Right atrium auricular region (tissue), 2 donors: ENCODE results near the gene FOXC2. TPM values are rescaled to one million over a fixed set of nuclear protein-coding genes. Genes with fewer than 3 reads are reported as not detected.

Experiments
- DNase-seq: peaks from one replicate; pipeline ENCODE4 v3.0.0-alpha.2; 2019; ENCODE audit warnings: low spot score
- H3K27ac ChIP-seq, 2 donors: fragments of 200-600 bp; sonication (generic); 1 replicate in 1 of 2; 2 replicates in 1 of 2; pipeline ENCODE4 v1.5.1; 2016 to 2019
- H3K27me3 ChIP-seq, 2 donors: fragments of 200-600 bp; sonication (generic); one replicate each; pipeline versions ENCODE4 v1.5.1 to v1.6.0; 2017 to 2019
- H3K36me3 ChIP-seq: fragments of 200-600 bp; sonication (generic); one replicate; pipeline ENCODE4 v1.5.1; 2016
- H3K4me1 ChIP-seq, 2 donors: fragments of 200-600 bp; sonication (generic); one replicate each; pipeline versions ENCODE4 v1.5.1 to v1.6.0; 2017 to 2019
- H3K4me3 ChIP-seq, 2 donors: fragments of 200-600 bp; sonication (generic); 1 replicate in 1 of 2; 2 replicates in 1 of 2; pipeline ENCODE4 v1.5.1; 2017 to 2019; ENCODE audit warnings: mild to moderate bottlenecking in 1 of 2, moderate library complexity in 1 of 2
- H3K9me3 ChIP-seq, 2 donors: fragments of 200-600 bp; sonication (generic); one replicate each; pipeline ENCODE4 v1.5.1; 2019
- CTCF ChIP-seq, 2 donors: fragments of 200-600 bp; sonication (generic); IDR thresholded peaks; one replicate each; pipeline ENCODE4 v1.5.1; 2019; ENCODE audit warnings: antibody characterized with exemption in 2 of 2
- total RNA-seq, 2 donors: library from RNA; depleted of rRNA; stranded (reverse); fragments of >200 nt; gene quantifications; one replicate each; pipeline ENCODE4 v1.1.0, GENCODE V29; 2016

Gene FOXC2
- total RNA-seq, 2 donors from 2014 or later: 2.6 to 2.9 TPM

GRCh38 chr16:86554917-86555703, 11.5 kb upstream of the FOXC2 start, which contains the start of gene MTHFSD:
Gene MTHFSD (minus strand): TSS chr16:86555235. CDS start chr16:86555184, 51 bp downstream.
- no peak for TF ChIP-seq CTCF (IDR thresholded peaks at IDR 0.05)
- Histone ChIP-seq H3K9me3 (no peaks in the 10 kb centered on the region), H3K27ac (peak within 1 kb of the TSS; percentile 84 to 90), H3K4me1 (peaks cover 0 to 14% of the 10 kb centered on the region in 2 donors), H3K4me3 (peak within 1 kb of the TSS; percentile 83), H3K27me3 (no peaks in the 10 kb centered on the region), H3K36me3 (no peaks in the 10 kb centered on the region)
- DNase-seq: peak; percentile 92

GRCh38 chr16:86555704-86556075, 10.9 kb upstream of the FOXC2 start:
- Histone ChIP-seq H3K4me3 (peak overlapping the region; percentile 83), H3K9me3 (no peaks in the 10 kb centered on the region), H3K27ac (peak overlapping the region; percentile 84 to 90), H3K36me3 (no peaks in the 10 kb centered on the region), H3K4me1 (peaks cover 0 to 14% of the 10 kb centered on the region in 2 donors), H3K27me3 (no peaks in the 10 kb centered on the region)
- no peak for TF ChIP-seq CTCF (IDR thresholded peaks at IDR 0.05)
- no peak for DNase-seq

GRCh38 chr16:86556576-86556975, 10.1 kb upstream of the FOXC2 start:
- Histone ChIP-seq H3K4me3 (no peak overlapping the region), H3K36me3 (no peaks in the 10 kb centered on the region), H3K27me3 (no peaks in the 10 kb centered on the region), H3K27ac (no peak overlapping the region), H3K9me3 (no peaks in the 10 kb centered on the region), H3K4me1 (peaks cover 0 to 14% of the 10 kb centered on the region in 2 donors)
- no peak for TF ChIP-seq CTCF (IDR thresholded peaks at IDR 0.05)
- DNase-seq: no peak

- no peak overlapping the region for H3K4me3 ChIP-seq
- no peaks in the 10 kb centered on the region for H3K27me3 ChIP-seq
- DNase-seq: no peak
- no peaks in the 10 kb centered on the region for H3K9me3 ChIP-seq
- TF ChIP-seq CTCF (IDR thresholded peaks at IDR 0.05): no peak
- H3K27ac ChIP-seq: no peak overlapping the region
- no peaks in the 10 kb centered on the region for H3K36me3 ChIP-seq
- H3K4me1 ChIP-seq: peaks cover 0 to 14% of the 10 kb centered on the region in 2 donors
These were observed 9.0 kb upstream of the FOXC2 start for GRCh38 chr16:86557587-86557986.

DNA sequence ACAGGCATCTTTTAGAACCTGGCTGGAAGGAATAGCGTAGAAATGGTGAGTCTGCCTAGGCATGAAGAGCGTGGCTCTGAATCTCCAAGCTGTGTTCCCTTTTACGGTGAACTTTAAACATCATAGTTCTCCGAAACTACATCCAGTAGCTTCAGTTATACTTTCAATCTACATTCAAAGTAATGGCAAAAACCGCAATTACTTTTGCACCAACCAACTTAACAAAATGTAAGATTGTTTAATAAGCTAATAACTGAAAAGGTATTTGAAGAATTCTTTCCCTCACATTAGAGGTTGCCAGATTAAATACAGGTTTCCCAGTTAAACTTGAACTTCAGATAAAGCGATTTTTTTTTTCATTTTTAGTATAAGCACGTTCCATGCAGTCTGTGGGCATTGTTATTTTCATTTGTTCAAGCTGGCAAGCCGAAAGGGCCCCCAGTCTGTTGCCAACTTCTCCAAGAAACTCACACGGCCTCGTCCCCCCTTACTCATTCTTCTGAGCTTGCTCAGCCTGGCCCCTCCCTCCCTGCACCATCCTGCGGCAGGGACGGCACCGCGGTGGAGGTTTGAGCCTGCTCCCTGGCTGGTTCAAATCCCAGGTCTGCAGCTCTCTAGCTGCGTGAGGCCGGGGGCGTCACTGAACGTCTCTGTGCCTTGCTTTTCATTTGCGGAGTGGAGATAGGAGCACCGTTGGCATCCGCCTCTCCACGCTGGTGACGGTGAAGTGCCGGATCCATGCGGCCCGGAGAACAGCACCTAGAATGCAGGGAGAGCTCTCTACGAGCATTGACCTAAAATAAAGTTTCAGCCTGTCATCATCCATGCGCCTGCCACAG, 8.1 kb upstream of the FOXC2 start:
- Histone ChIP-seq H3K36me3 (no peaks in the 10 kb centered on the region), H3K9me3 (no peaks in the 10 kb centered on the region), H3K4me3 (no peak overlapping the region), H3K4me1 (peaks cover 0 to 14% of the 10 kb centered on the region in 2 donors), H3K27me3 (no peaks in the 10 kb centered on the region), H3K27ac (no peak overlapping the region)
- DNase-seq: no peak
- no peak for TF ChIP-seq CTCF (IDR thresholded peaks at IDR 0.05)
